H1 (cell line): ENCODE measurements around the gene GOLGB1.

ENCODE experiments used
- EZH2 ChIP-seq: fragments of 200-600 bp; sonication (generic); IDR thresholded peaks from 2 replicates; pipeline ENCODE4 v1.7.1; 2012; ENCODE audit warnings: low read depth, mild to moderate bottlenecking, moderate library complexity, low read length, inconsistent platforms; ENCODE audit not compliant: severe bottlenecking
- NRF1 ChIP-seq: IDR thresholded peaks from 2 replicates; pipeline ENCODE4 v1.6.1; 2011; ENCODE audit warnings: mild to moderate bottlenecking, low read depth, low read length, improper control_type of control experiment
- RFX5 ChIP-seq: IDR thresholded peaks from 2 replicates; pipeline ENCODE4 v1.6.1; 2011; ENCODE audit warnings: low read depth, low read length, improper control_type of control experiment, borderline replicate concordance
- SIN3A ChIP-seq, 2 experiments: IDR thresholded peaks in 1 of 2; conservative IDR thresholded peaks in 1 of 2; 2 replicates each; pipeline ENCODE4 v1.6.1; 2011 to 2012; ENCODE audit warnings: low read length in 2 of 2, improper control_type of control experiment in 1 of 2, low read depth in 1 of 2, mild to moderate bottlenecking in 1 of 2

GRCh38 chr3:121659586-121659985, 90.0 kb downstream of the GOLGB1 start:
- no peak for TF ChIP-seq NRF1
- no peak for TF ChIP-seq EZH2
- TF ChIP-seq RFX5 = no peak
- no peak for TF ChIP-seq SIN3A (conservative IDR thresholded peaks at IDR 0.05 in 1 of 2, IDR thresholded peaks at IDR 0.05 in 1 of 2; ENCODE audit: low read depth in 1 of 2, low read length in 2 of 2)
